Vagina (tissue), 2 donors: ENCODE results near the gene KLHL29. TPM values are rescaled to one million over a fixed set of nuclear protein-coding genes. Genes with fewer than 3 reads are reported as not detected.
A peak's percentile ranks its signal among the peaks of the same experiment; 100 is the strongest.

Experiments used
- DNase-seq, 2 donors: peaks; one replicate each; pipeline ENCODE4 v3.0.0-alpha.2; 2017; ENCODE audit errors: extremely low spot score in 2 of 2
- H3K27ac ChIP-seq: fragments of 200-600 bp; sonication (generic); one replicate; pipeline ENCODE4 v1.5.1; 2019
- H3K27me3 ChIP-seq: fragments of 200-600 bp; sonication (generic); one replicate; pipeline ENCODE4 v1.5.1; 2019
- H3K36me3 ChIP-seq, 2 donors: fragments of 200-600 bp; sonication (generic); one replicate each; pipeline ENCODE4 v1.5.1; 2017 to 2019
- H3K4me1 ChIP-seq: fragments of 200-600 bp; sonication (generic); one replicate; pipeline ENCODE4 v1.5.1; 2019
- H3K4me3 ChIP-seq, 2 donors: fragments of 200-600 bp; sonication (generic); 1 replicate in 1 of 2; 2 replicates in 1 of 2; pipeline ENCODE4 v1.5.1; 2016 to 2019
- H3K9me3 ChIP-seq: fragments of 200-600 bp; sonication (generic); one replicate; pipeline ENCODE4 v1.5.1; 2019
- CTCF ChIP-seq, 3 experiments: fragments of 450-650 bp in 2 of 3; fragments of 200-600 bp in 1 of 3; sonication (generic) in 1 of 3; IDR thresholded peaks; one replicate each; pipeline ENCODE4 v1.5.1; 2017 to 2019; ENCODE audit warnings: antibody characterized with exemption in 3 of 3, mild to moderate bottlenecking in 2 of 3, moderate library complexity in 2 of 3
- POLR2A ChIP-seq, 2 donors: fragments of 450-650 bp; IDR thresholded peaks; one replicate each; pipeline ENCODE4 v1.6.1; 2017; ENCODE audit warnings: antibody characterized with exemption in 2 of 2, mild to moderate bottlenecking in 2 of 2, moderate library complexity in 2 of 2
- POLR2AphosphoS5 ChIP-seq, 2 donors: sonication (generic); formaldehyde crosslinking; IDR thresholded peaks; one replicate each; pipeline ENCODE4 v1.9.0; 2017; ENCODE audit warnings: antibody characterized with exemption in 2 of 2, mild to moderate bottlenecking in 2 of 2, low read depth in 1 of 2; ENCODE audit not compliant: insufficient read depth in 1 of 2
- intact Hi-C: fragments of 100-400 bp; cut with DNase I; formaldehyde crosslinking; loops from one replicate; pipeline ENCODE4 v1.15.1; 2023
- total RNA-seq: library from RNA; depleted of rRNA; stranded (reverse); fragments of >200 nt; gene quantifications from one replicate; pipeline ENCODE4 v1.2.3, GENCODE V29; 2016

The KLHL29 gene
- total RNA-seq, 1 donor from 2014 or later: 19.4 TPM

GRCh38 chr2:23518481-23519333 lies 133.7 kb downstream of the KLHL29 start:
- Histone ChIP-seq H3K36me3 (no peaks in the 10 kb centered on the region), H3K4me3 (no peak overlapping the region), H3K27ac (no peak overlapping the region), H3K9me3 (no peaks in the 10 kb centered on the region), H3K27me3 (no peaks in the 10 kb centered on the region), H3K4me1 (peaks cover 47% of the 10 kb centered on the region)
- intact Hi-C loops: no loop called here
- DNase-seq: no peak
- TF ChIP-seq CTCF (IDR thresholded peaks at IDR 0.05): no peak
- no peak for TF ChIP-seq POLR2A (IDR thresholded peaks at IDR 0.05)
- TF ChIP-seq POLR2AphosphoS5 (IDR thresholded peaks at IDR 0.05; ENCODE audit: insufficient read depth in 1 of 2, low read depth in 1 of 2): no peak

- Histone ChIP-seq H3K4me3 (no peak overlapping the region), H3K27ac (no peak overlapping the region)
Observed at GRCh38 chr2:23519334-23519651, 134.3 kb downstream of the KLHL29 start.

GRCh38 chr2:23520256-23520655 lies 135.3 kb downstream of the KLHL29 start:
- H3K27me3 ChIP-seq: no peaks in the 10 kb centered on the region
- no peak for DNase-seq
- H3K36me3 ChIP-seq: no peaks in the 10 kb centered on the region
- TF ChIP-seq POLR2AphosphoS5 (IDR thresholded peaks at IDR 0.05; ENCODE audit: insufficient read depth in 1 of 2, low read depth in 1 of 2) (no peak), POLR2A (IDR thresholded peaks at IDR 0.05) (no peak), CTCF (IDR thresholded peaks at IDR 0.05) (no peak)
- no peak overlapping the region for H3K4me3 ChIP-seq
- H3K9me3 ChIP-seq: no peaks in the 10 kb centered on the region
- intact Hi-C loops: no loop called here
- H3K27ac ChIP-seq: no peak overlapping the region
- peaks cover 47% of the 10 kb centered on the region for H3K4me1 ChIP-seq

More at GRCh38 chr2:23519334-23519651, 134.3 kb downstream of the KLHL29 start:
- no peak for DNase-seq
- TF ChIP-seq POLR2A (IDR thresholded peaks at IDR 0.05) (no peak), POLR2AphosphoS5 (IDR thresholded peaks at IDR 0.05; ENCODE audit: insufficient read depth in 1 of 2, low read depth in 1 of 2) (no peak), CTCF (IDR thresholded peaks at IDR 0.05) (no peak)
- no peaks in the 10 kb centered on the region for H3K9me3 ChIP-seq
- intact Hi-C loops: no loop called here
- H3K36me3 ChIP-seq: no peaks in the 10 kb centered on the region
- no peaks in the 10 kb centered on the region for H3K27me3 ChIP-seq
- peaks cover 47% of the 10 kb centered on the region for H3K4me1 ChIP-seq

GRCh38 chr2:23521060-23521459 lies 136.1 kb downstream of the KLHL29 start:
- Histone ChIP-seq H3K36me3 (no peaks in the 10 kb centered on the region), H3K4me1 (peaks cover 53% of the 10 kb centered on the region), H3K27ac (no peak overlapping the region), H3K4me3 (no peak overlapping the region), H3K9me3 (no peaks in the 10 kb centered on the region), H3K27me3 (no peaks in the 10 kb centered on the region)
- DNase-seq: no peak
- no peak for TF ChIP-seq POLR2AphosphoS5 (IDR thresholded peaks at IDR 0.05; ENCODE audit: insufficient read depth in 1 of 2, low read depth in 1 of 2)
- no peak for TF ChIP-seq CTCF (IDR thresholded peaks at IDR 0.05)
- TF ChIP-seq POLR2A (IDR thresholded peaks at IDR 0.05): no peak
- intact Hi-C loops: no loop called here

GRCh38 chr2:23522726-23523372 lies 137.9 kb downstream of the KLHL29 start:
- Histone ChIP-seq H3K27ac (peak overlapping the region; percentile 80), H3K9me3 (no peaks in the 10 kb centered on the region), H3K36me3 (no peaks in the 10 kb centered on the region), H3K27me3 (no peaks in the 10 kb centered on the region), H3K4me1 (peaks cover 59% of the 10 kb centered on the region), H3K4me3 (no peak overlapping the region)
- intact Hi-C loops: no loop called here
- TF ChIP-seq CTCF (IDR thresholded peaks at IDR 0.05): no peak
- TF ChIP-seq POLR2AphosphoS5 (IDR thresholded peaks at IDR 0.05; ENCODE audit: insufficient read depth in 1 of 2, low read depth in 1 of 2): no peak
- TF ChIP-seq POLR2A (IDR thresholded peaks at IDR 0.05): no peak
- no peak for DNase-seq
